OCI-LY7 (cell line): ENCODE results near the gene FAH. TPM values are rescaled to one million over a fixed set of nuclear protein-coding genes. Genes with fewer than 3 reads are reported as not detected.

Source experiments
- BruUV-seq: library from RNA; stranded (reverse); fragments of 400-500 nt; replicated peaks from 2 replicates; lab custom pipeline; 2021; lab: Mats Ljungman, UMichigan
- CTCF ChIA-PET: fragments of 300-600 bp; sonication (Branson Sonifier 250); formaldehyde crosslinking; loops from one replicate; lab custom pipeline; 2022; ENCODE audit warnings: antibody characterized with exemption; ENCODE audit not compliant: unreplicated experiment; lab: Charles Lee
- POLR2A ChIA-PET: fragments of 300-600 bp; sonication (Branson Sonifier 250); formaldehyde crosslinking; loops from one replicate; lab custom pipeline; 2022; ENCODE audit warnings: antibody characterized with exemption; lab: Charles Lee
- DNase-seq: peaks from one replicate; pipeline ENCODE4 v3.0.0-alpha.2; 2015; ENCODE audit warnings: low spot score
- H2AFZ ChIP-seq: fragments of 200-600 bp; sonication (generic), shearing (Covaris generic); 2 replicates; pipeline ENCODE4 v1.6.1; 2014; ENCODE audit warnings: mild to moderate bottlenecking, antibody characterized with exemption, low read length, moderate library complexity
- H3K27ac ChIP-seq: fragments of 200-600 bp; sonication (generic); 2 replicates; pipeline ENCODE4 v1.5.1; 2014; ENCODE audit warnings: mixed run types, low read depth, mild to moderate bottlenecking, moderate library complexity, low read length, inconsistent platforms; ENCODE audit not compliant: poor library complexity, severe bottlenecking
- H3K36me3 ChIP-seq: fragments of 200-600 bp; sonication (generic); 2 replicates; pipeline ENCODE4 v1.6.1; 2014; ENCODE audit warnings: mild to moderate bottlenecking, antibody characterized with exemption, low read length, moderate library complexity, mixed read lengths; ENCODE audit not compliant: insufficient read depth
- H3K4me1 ChIP-seq: fragments of 200-600 bp; sonication (generic); 2 replicates; pipeline ENCODE4 v1.5.1; 2014; ENCODE audit warnings: mild to moderate bottlenecking, low read length; ENCODE audit not compliant: insufficient read depth, poor library complexity, severe bottlenecking
- H3K4me2 ChIP-seq: fragments of 200-600 bp; sonication (generic); 2 replicates; pipeline ENCODE4 v1.6.1; 2014; ENCODE audit warnings: mild to moderate bottlenecking, low read length
- H3K4me3 ChIP-seq: fragments of 200-600 bp; sonication (generic); 2 replicates; pipeline ENCODE4 v1.5.1; 2014; ENCODE audit warnings: mild to moderate bottlenecking, low read depth, low read length; ENCODE audit not compliant: poor library complexity, severe bottlenecking
- H3K79me2 ChIP-seq: fragments of 200-600 bp; sonication (generic); 2 replicates; pipeline ENCODE4 v1.6.1; 2016; ENCODE audit warnings: low read depth, mild to moderate bottlenecking, low read length, moderate library complexity, mixed read lengths; ENCODE audit not compliant: insufficient read depth
- H3K9me2 ChIP-seq: fragments of 200-600 bp; sonication (generic); 2 replicates; pipeline ENCODE4 v1.6.1; 2016; ENCODE audit warnings: mild to moderate bottlenecking, low read length, mixed read lengths; ENCODE audit not compliant: insufficient read depth
- H3K9me3 ChIP-seq: fragments of 200-600 bp; sonication (generic); 2 replicates; pipeline ENCODE4 v1.6.1; 2014; ENCODE audit warnings: mild to moderate bottlenecking, mixed run types, low read length, mixed read lengths
- H4K20me1 ChIP-seq: fragments of 200-600 bp; sonication (generic); 2 replicates; pipeline ENCODE4 v1.6.1; 2014; ENCODE audit warnings: mild to moderate bottlenecking, antibody characterized with exemption, low read length, moderate library complexity, mixed read lengths; ENCODE audit not compliant: insufficient read depth
- EZH2phosphoT487 ChIP-seq: fragments of 200-600 bp; sonication (generic); IDR thresholded peaks from 2 replicates; pipeline ENCODE4 v1.6.1; 2018; ENCODE audit warnings: low read depth, borderline replicate concordance, mild to moderate bottlenecking, mixed run types, antibody characterized with exemption, low read length, moderate library complexity, mixed read lengths
- intact Hi-C: fragments of 100-400 bp; cut with micrococcal nuclease; formaldehyde crosslinking; loops from one replicate; pipeline ENCODE4 v1.10.0; 2022; ENCODE audit not compliant: unreplicated experiment
- total RNA-seq, 2 experiments: library from RNA; depleted of rRNA in 1 of 2; stranded (reverse); fragments of >200 nt in 1 of 2; shearing (Covaris generic) in 1 of 2; gene quantifications; 2 replicates each; pipeline ENCODE4 v1.2.3, GENCODE V29; 2014 to 2022
- TF ChIP-seq, protein P1 (sequence below): fragments of 200-600 bp; sonication (generic); conservative IDR thresholded peaks from 2 replicates; pipeline ENCODE4 v1.5.1; 2014; ENCODE audit warnings: mild to moderate bottlenecking, antibody characterized with exemption, low read length, moderate library complexity, mixed read lengths

FAH gene
- total RNA-seq, 2 experiments from 2014 or later, result 9.4 to 18.4 TPM

DNA sequence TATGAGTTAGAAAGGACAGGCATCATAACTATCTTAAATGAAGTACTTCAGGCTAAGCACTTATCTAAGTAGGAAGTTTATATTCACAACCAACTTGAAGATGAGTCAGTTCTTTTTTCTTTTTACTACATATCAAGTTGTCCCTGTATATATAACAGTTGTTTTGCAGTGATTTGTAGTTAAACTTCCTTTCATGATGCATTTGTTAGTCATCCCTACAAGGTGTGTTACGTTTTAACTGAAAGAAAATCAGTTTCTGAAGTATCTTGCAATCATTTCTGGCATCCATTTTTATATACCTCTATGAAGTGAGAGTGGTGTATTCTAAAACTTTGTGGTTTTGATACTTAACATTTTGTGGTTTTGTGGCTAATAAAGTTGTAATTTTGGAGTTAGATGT, 47.2 kb upstream of the FAH start:
- Histone ChIP-seq H3K4me2 (no peak overlapping the region), H4K20me1 (peaks cover 12% of the 10 kb centered on the region), H3K9me2 (no peaks in the 10 kb centered on the region), H3K4me1 (no peaks in the 10 kb centered on the region), H3K9me3 (no peaks in the 10 kb centered on the region), H3K36me3 (peaks cover 28% of the 10 kb centered on the region), H2AFZ (no peak overlapping the region), H3K79me2 (peaks cover 39% of the 10 kb centered on the region; the same call in 1 of the 2 replicates), H3K27ac (no peak overlapping the region), H3K4me3 (no peak overlapping the region)
- BruUV-seq, result no TSS peak
- CTCF ChIA-PET, result no interaction called here
- DNase-seq, result no peak
- TF ChIP-seq, protein P1, sequence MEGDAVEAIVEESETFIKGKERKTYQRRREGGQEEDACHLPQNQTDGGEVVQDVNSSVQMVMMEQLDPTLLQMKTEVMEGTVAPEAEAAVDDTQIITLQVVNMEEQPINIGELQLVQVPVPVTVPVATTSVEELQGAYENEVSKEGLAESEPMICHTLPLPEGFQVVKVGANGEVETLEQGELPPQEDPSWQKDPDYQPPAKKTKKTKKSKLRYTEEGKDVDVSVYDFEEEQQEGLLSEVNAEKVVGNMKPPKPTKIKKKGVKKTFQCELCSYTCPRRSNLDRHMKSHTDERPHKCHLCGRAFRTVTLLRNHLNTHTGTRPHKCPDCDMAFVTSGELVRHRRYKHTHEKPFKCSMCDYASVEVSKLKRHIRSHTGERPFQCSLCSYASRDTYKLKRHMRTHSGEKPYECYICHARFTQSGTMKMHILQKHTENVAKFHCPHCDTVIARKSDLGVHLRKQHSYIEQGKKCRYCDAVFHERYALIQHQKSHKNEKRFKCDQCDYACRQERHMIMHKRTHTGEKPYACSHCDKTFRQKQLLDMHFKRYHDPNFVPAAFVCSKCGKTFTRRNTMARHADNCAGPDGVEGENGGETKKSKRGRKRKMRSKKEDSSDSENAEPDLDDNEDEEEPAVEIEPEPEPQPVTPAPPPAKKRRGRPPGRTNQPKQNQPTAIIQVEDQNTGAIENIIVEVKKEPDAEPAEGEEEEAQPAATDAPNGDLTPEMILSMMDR, result no peak
- TF ChIP-seq EZH2phosphoT487, result no peak
- POLR2A ChIA-PET, result interaction anchor here (0.6 to 1.0 kb wide), 2 partner anchors 15 to 135 kb away, joined by 3 to 4 read pairs; no protein-coding TSS in a partner anchor
- intact Hi-C loops, result no loop called here

DNA sequence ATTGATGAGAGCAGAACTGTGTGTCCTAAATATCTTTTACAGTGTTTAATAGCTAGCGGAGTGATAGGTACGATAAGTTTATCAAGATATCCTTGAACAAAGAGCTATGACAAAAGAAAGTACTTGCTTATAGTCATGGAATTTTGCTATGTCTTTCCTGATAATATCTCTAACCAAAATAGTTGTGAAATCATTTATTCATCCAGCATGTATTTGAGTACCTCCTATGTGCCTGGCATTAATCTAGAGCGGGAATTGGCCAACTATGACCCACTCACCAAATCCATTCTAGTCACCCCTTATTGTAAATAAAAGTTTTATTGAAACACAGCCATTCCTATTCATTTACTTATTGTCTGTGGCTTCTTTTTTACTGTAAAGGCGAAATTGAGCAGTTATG, 46.7 kb upstream of the FAH start:
- DNase-seq, result no peak
- H4K20me1 ChIP-seq, result peaks cover 12% of the 10 kb centered on the region
- no peak overlapping the region for H3K4me3 ChIP-seq
- H3K36me3 ChIP-seq, result peaks cover 25% of the 10 kb centered on the region
- CTCF ChIA-PET, result no interaction called here
- no peak overlapping the region for H3K4me2 ChIP-seq
- no peak overlapping the region for H2AFZ ChIP-seq
- no peaks in the 10 kb centered on the region for H3K9me3 ChIP-seq
- POLR2A ChIA-PET, result no interaction called here
- BruUV-seq, result no TSS peak
- H3K4me1 ChIP-seq, result no peaks in the 10 kb centered on the region
- TF ChIP-seq, protein P1, result no peak
- no peak for TF ChIP-seq EZH2phosphoT487
- intact Hi-C loops, result no loop called here
- H3K9me2 ChIP-seq, result no peaks in the 10 kb centered on the region
- H3K27ac ChIP-seq, result no peak overlapping the region
- H3K79me2 ChIP-seq, result peaks cover 35% of the 10 kb centered on the region; the same call in 1 of the 2 replicates

DNA sequence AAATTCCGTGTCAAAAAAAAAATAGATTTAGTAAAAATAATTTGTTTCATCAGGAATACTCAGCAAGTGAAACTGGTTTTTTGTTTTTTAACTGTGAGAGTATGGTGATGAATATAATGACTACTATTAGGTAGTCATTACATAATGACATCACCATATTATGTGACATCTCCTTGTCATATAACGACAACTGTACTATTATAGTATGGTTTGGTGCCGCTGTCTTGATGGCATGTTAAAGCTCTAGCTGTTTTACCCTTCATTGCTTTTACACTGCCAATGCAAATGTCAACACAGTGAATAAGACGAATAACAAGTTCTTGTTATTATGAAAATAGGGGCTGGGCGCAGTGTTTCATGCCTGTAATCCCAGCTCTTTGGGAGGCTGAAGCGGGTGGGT, 45.6 kb upstream of the FAH start:
- POLR2A ChIA-PET, result no interaction called here
- Histone ChIP-seq H3K79me2 (peaks cover 35% of the 10 kb centered on the region; the same call in 1 of the 2 replicates), H3K36me3 (peaks cover 21% of the 10 kb centered on the region; the same call in 1 of the 2 replicates), H3K9me3 (no peaks in the 10 kb centered on the region), H3K9me2 (no peaks in the 10 kb centered on the region), H2AFZ (no peak overlapping the region), H4K20me1 (peaks cover 12% of the 10 kb centered on the region), H3K4me1 (no peaks in the 10 kb centered on the region), H3K4me2 (no peak overlapping the region), H3K4me3 (no peak overlapping the region), H3K27ac (no peak overlapping the region)
- intact Hi-C loops, result no loop called here
- no peak for TF ChIP-seq EZH2phosphoT487
- TF ChIP-seq, protein P1, result no peak
- BruUV-seq, result no TSS peak
- CTCF ChIA-PET, result no interaction called here
- no peak for DNase-seq
